Measurements from ENCODE around the gene DNAJC1. TPM values are rescaled to one million over a fixed set of nuclear protein-coding genes. Genes with fewer than 3 reads are reported as not detected.

The DNAJC1 gene
- total and polyA plus RNA-seq, 10 of the 15 experiments (the other 5 are each of a cell fraction or from before 2014, with no cell fraction given), result 2.5 to 39.3 (median 20.4) TPM

- Histone ChIP-seq H3K9me3 (replicated peaks; ENCODE audit: control insufficient read depth, insufficient read depth, low read length) (no peaks in the 10 kb centered on the region), H2AFZ (ENCODE audit: control insufficient read depth, low read depth, low read length) (no peak overlapping the region), H4K20me1 (ENCODE audit: control insufficient read depth, insufficient read depth) (no peaks in the 10 kb centered on the region), H3K9ac (ENCODE audit: control insufficient read depth, insufficient read depth, low read length) (no peak overlapping the region), H3K27me3 (replicated peaks in 1 of 2; ENCODE audit: control insufficient read depth in 2 of 2, insufficient read depth in 2 of 2, low read length in 1 of 2) (no peaks in the 10 kb centered on the region), H3K4me2 (ENCODE audit: control insufficient read depth, insufficient read depth) (no peak overlapping the region), H3K4me1 (ENCODE audit: control insufficient read depth, insufficient read depth, low read length) (no peaks in the 10 kb centered on the region), H3K79me2 (ENCODE audit: control insufficient read depth, insufficient read depth, low read length) (no peaks in the 10 kb centered on the region), H3K27ac (ENCODE audit: control insufficient read depth, insufficient read depth) (no peak overlapping the region), H3K36me3 (ENCODE audit: control insufficient read depth in 2 of 2, insufficient read depth in 2 of 2, low read length in 1 of 2) (no peaks in the 10 kb centered on the region; a peak in 1 of 4 replicates), H3K4me3 (no peak overlapping the region)
- DNase-seq (ENCODE audit: low read depth, low spot score) (no peak), FAIRE-seq (no peak), ATAC-seq (no peak; the same call in 2 of the 3 replicates)
- in situ Hi-C loops (cut with MboI), result no loop called here
- ChIA-PET POLR2A (no interaction called here), SMC1A (ENCODE audit: uncharacterized antibody, unreplicated experiment) (interaction anchor here (4.4 kb wide), 1 partner anchor 14 kb away, joined by 28 read pairs; no protein-coding TSS in a partner anchor), CTCF (no interaction called here), RAD21 (ENCODE audit: unreplicated experiment) (no interaction called here)
- BruUV-seq (replicated peaks), result no TSS peak
- intact Hi-C loops (cut with micrococcal nuclease; ENCODE audit: unreplicated experiment), result no loop called here
- WGBS (ENCODE audit: insufficient coverage, insufficient replicate concordance, low lambda C conversion rate, missing lambda C conversion rate), result 33% methylated on average over 1 of the region's 1 CpG
- TF ChIP-seq ZBTB40 (IDR thresholded peaks at IDR 0.05; ENCODE audit: borderline replicate concordance) (no peak), SUPT20H (IDR thresholded peaks at IDR 0.05; ENCODE audit: borderline replicate concordance, control insufficient read depth, low read depth, low read length) (no peak), RFX5 (IDR thresholded peaks at IDR 0.05; ENCODE audit: low read depth, low read length) (no peak), FOXK2 (IDR thresholded peaks at IDR 0.05) (no peak), SIX5 (IDR thresholded peaks at IDR 0.05; ENCODE audit: low read depth, low read length, severe bottlenecking) (no peak), ZZZ3 (IDR thresholded peaks at IDR 0.05; ENCODE audit: control insufficient read depth, insufficient read length, low read depth) (no peak), NRF1 (conservative IDR thresholded peaks at IDR 0.05; ENCODE audit: low read depth, low read length) (no peak), POLR2AphosphoS2 (IDR thresholded peaks at IDR 0.05; ENCODE audit: low read depth, low read length) (no peak), SKIL (IDR thresholded peaks at IDR 0.05; ENCODE audit: low read depth, poor library complexity, severe bottlenecking) (no peak), FOS (IDR thresholded peaks at IDR 0.05; ENCODE audit: borderline replicate concordance, extremely low read depth, insufficient read length) (no peak), KDM1A (IDR thresholded peaks at IDR 0.05; ENCODE audit: borderline replicate concordance) (no peak)
- TF ChIP-seq, protein P1, sequence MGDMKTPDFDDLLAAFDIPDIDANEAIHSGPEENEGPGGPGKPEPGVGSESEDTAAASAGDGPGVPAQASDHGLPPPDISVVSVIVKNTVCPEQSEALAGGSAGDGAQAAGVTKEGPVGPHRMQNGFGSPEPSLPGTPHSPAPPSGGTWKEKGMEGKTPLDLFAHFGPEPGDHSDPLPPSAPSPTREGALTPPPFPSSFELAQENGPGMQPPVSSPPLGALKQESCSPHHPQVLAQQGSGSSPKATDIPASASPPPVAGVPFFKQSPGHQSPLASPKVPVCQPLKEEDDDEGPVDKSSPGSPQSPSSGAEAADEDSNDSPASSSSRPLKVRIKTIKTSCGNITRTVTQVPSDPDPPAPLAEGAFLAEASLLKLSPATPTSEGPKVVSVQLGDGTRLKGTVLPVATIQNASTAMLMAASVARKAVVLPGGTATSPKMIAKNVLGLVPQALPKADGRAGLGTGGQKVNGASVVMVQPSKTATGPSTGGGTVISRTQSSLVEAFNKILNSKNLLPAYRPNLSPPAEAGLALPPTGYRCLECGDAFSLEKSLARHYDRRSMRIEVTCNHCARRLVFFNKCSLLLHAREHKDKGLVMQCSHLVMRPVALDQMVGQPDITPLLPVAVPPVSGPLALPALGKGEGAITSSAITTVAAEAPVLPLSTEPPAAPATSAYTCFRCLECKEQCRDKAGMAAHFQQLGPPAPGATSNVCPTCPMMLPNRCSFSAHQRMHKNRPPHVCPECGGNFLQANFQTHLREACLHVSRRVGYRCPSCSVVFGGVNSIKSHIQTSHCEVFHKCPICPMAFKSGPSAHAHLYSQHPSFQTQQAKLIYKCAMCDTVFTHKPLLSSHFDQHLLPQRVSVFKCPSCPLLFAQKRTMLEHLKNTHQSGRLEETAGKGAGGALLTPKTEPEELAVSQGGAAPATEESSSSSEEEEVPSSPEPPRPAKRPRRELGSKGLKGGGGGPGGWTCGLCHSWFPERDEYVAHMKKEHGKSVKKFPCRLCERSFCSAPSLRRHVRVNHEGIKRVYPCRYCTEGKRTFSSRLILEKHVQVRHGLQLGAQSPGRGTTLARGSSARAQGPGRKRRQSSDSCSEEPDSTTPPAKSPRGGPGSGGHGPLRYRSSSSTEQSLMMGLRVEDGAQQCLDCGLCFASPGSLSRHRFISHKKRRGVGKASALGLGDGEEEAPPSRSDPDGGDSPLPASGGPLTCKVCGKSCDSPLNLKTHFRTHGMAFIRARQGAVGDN (IDR thresholded peaks at IDR 0.05), result no peak
- TF ChIP-seq, protein P2, sequence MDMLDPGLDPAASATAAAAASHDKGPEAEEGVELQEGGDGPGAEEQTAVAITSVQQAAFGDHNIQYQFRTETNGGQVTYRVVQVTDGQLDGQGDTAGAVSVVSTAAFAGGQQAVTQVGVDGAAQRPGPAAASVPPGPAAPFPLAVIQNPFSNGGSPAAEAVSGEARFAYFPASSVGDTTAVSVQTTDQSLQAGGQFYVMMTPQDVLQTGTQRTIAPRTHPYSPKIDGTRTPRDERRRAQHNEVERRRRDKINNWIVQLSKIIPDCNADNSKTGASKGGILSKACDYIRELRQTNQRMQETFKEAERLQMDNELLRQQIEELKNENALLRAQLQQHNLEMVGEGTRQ (IDR thresholded peaks at IDR 0.05; ENCODE audit: borderline replicate concordance, low read depth, low read length), result no peak
Measured at GRCh38 chr10:21919117-21919516, 84.4 kb downstream of the DNAJC1 start.

Data from GM12878 (cell line).